GM10266 (cell line): Measurements from ENCODE around the gene LIN9.
"Not testable (repeated sequence)": the region's sequence is repeated elsewhere in the genome, so short reads cannot be mapped to it uniquely, and the experiment has no call there.

Source experiments
- DNase-seq: peaks from one replicate; pipeline ENCODE4 v3.0.0; 2012; ENCODE audit errors: extremely low spot score
- CTCF ChIP-seq: IDR thresholded peaks from 2 replicates; pipeline ENCODE4 v1.5.1; 2012; ENCODE audit warnings: mild to moderate bottlenecking, low read depth; ENCODE audit not compliant: control insufficient read depth, insufficient read depth; ENCODE audit errors: missing control alignments

The LIN9 gene

GRCh38 chr1:226253933-226254332 is 55.0 kb downstream of the LIN9 start:
- DNase-seq: no peak
- no peak for TF ChIP-seq CTCF

GRCh38 chr1:226252841-226253240 is 56.1 kb downstream of the LIN9 start:
- not testable (repeated sequence) for DNase-seq

GRCh38 chr1:226250511-226250910 is 58.5 kb downstream of the LIN9 start:
- TF ChIP-seq CTCF: no peak
- no peak for DNase-seq

- TF ChIP-seq CTCF: no peak
- no peak for DNase-seq
Measured at GRCh38 chr1:226248796-226249195, 60.2 kb downstream of the LIN9 start.

- no peak for DNase-seq
- TF ChIP-seq CTCF: no peak
Measured at GRCh38 chr1:226248091-226248490, 60.9 kb downstream of the LIN9 start.

GRCh38 chr1:226239421-226239820 is 69.5 kb downstream of the LIN9 start:
- DNase-seq: no peak
- no peak for TF ChIP-seq CTCF

- no peak for TF ChIP-seq CTCF
- DNase-seq: no peak
Measured at GRCh38 chr1:226236826-226237225, 72.1 kb downstream of the LIN9 start.

GRCh38 chr1:226233806-226234205 is 75.2 kb downstream of the LIN9 start:
- TF ChIP-seq CTCF: no peak
- DNase-seq: no peak
